KMS-11 (cell line): ENCODE measurements around the gene CAND1.

Experiments used
- H2AFZ ChIP-seq: fragments of 200-600 bp; sonication (generic); 2 replicates; pipeline ENCODE4 v1.6.1; 2016; ENCODE audit warnings: antibody characterized with exemption, mixed run types, low read depth
- H3K27ac ChIP-seq: fragments of 200-600 bp; sonication (generic); 2 replicates; pipeline ENCODE4 v1.6.1; 2016; ENCODE audit warnings: mild to moderate bottlenecking, mixed run types
- H3K27me3 ChIP-seq: fragments of 200-600 bp; sonication (generic); 2 replicates; pipeline ENCODE4 v1.6.1; 2017; ENCODE audit warnings: mild to moderate bottlenecking, low read depth, mixed run types, moderate library complexity; ENCODE audit not compliant: insufficient read depth
- H3K36me3 ChIP-seq: fragments of 200-600 bp; sonication (generic); 2 replicates; pipeline ENCODE4 v1.6.1; 2017; ENCODE audit warnings: mild to moderate bottlenecking, mixed run types; ENCODE audit not compliant: insufficient read depth
- H3K4me1 ChIP-seq: fragments of 200-600 bp; sonication (generic); 2 replicates; pipeline ENCODE4 v1.6.1; 2016; ENCODE audit warnings: mild to moderate bottlenecking, low read depth, mixed run types; ENCODE audit not compliant: poor library complexity, severe bottlenecking
- H3K4me2 ChIP-seq: fragments of 200-600 bp; sonication (generic); 2 replicates; pipeline ENCODE4 v1.7.0; 2016; ENCODE audit warnings: mild to moderate bottlenecking, mixed run types
- H3K4me3 ChIP-seq: fragments of 200-600 bp; sonication (generic); IDR thresholded peaks from 2 replicates; pipeline ENCODE4 v1.6.1; 2017; ENCODE audit warnings: low read depth, low read length, mixed read lengths; ENCODE audit not compliant: insufficient read depth
- H3K79me2 ChIP-seq: fragments of 200-600 bp; sonication (generic); 2 replicates; pipeline ENCODE4 v1.6.1; 2016; ENCODE audit warnings: low read depth, mixed run types; ENCODE audit not compliant: insufficient read depth
- H3K9ac ChIP-seq: fragments of 200-600 bp; sonication (generic); 2 replicates; pipeline ENCODE4 v1.6.1; 2016; ENCODE audit warnings: mild to moderate bottlenecking, mixed run types
- H4K20me1 ChIP-seq: fragments of 200-600 bp; sonication (generic); 2 replicates; pipeline ENCODE4 v1.6.1; 2016; ENCODE audit warnings: mild to moderate bottlenecking, mixed run types; ENCODE audit not compliant: insufficient read depth
- TF ChIP-seq, protein P1 (sequence below): fragments of 200-600 bp; sonication (generic); conservative IDR thresholded peaks from 2 replicates; pipeline ENCODE4 v1.6.1; 2017; ENCODE audit warnings: low read depth, mild to moderate bottlenecking, antibody characterized with exemption, low read length, moderate library complexity, mixed read lengths

The CAND1 gene

DNA sequence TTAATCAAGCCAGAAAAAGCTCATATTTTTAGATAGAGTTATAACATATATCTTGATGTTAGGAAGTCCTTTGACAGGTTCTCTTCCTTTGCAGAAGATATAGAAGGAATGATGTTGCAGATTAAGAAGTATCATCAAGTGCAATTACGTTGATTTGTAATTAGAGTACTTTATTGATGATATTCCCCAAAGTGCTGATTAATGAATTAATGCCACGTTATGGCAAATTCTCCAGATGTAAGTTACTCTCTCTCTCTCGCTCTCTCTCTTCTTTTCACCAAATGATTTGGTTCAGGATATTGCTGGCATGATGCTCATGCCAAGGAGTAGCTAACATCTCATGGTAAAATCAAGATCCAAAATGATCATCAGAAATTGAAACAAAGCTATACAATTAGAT lies 18.1 kb upstream of the CAND1 start:
- TF ChIP-seq, protein P1, sequence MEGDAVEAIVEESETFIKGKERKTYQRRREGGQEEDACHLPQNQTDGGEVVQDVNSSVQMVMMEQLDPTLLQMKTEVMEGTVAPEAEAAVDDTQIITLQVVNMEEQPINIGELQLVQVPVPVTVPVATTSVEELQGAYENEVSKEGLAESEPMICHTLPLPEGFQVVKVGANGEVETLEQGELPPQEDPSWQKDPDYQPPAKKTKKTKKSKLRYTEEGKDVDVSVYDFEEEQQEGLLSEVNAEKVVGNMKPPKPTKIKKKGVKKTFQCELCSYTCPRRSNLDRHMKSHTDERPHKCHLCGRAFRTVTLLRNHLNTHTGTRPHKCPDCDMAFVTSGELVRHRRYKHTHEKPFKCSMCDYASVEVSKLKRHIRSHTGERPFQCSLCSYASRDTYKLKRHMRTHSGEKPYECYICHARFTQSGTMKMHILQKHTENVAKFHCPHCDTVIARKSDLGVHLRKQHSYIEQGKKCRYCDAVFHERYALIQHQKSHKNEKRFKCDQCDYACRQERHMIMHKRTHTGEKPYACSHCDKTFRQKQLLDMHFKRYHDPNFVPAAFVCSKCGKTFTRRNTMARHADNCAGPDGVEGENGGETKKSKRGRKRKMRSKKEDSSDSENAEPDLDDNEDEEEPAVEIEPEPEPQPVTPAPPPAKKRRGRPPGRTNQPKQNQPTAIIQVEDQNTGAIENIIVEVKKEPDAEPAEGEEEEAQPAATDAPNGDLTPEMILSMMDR: no peak
- Histone ChIP-seq H4K20me1 (no peaks in the 10 kb centered on the region), H3K27ac (no peak overlapping the region), H2AFZ (no peak overlapping the region), H3K36me3 (no peaks in the 10 kb centered on the region), H3K79me2 (no peaks in the 10 kb centered on the region), H3K4me2 (no peak overlapping the region), H3K9ac (no peak overlapping the region), H3K27me3 (no peaks in the 10 kb centered on the region), H3K4me3 (no peak overlapping the region), H3K4me1 (no peaks in the 10 kb centered on the region)

DNA sequence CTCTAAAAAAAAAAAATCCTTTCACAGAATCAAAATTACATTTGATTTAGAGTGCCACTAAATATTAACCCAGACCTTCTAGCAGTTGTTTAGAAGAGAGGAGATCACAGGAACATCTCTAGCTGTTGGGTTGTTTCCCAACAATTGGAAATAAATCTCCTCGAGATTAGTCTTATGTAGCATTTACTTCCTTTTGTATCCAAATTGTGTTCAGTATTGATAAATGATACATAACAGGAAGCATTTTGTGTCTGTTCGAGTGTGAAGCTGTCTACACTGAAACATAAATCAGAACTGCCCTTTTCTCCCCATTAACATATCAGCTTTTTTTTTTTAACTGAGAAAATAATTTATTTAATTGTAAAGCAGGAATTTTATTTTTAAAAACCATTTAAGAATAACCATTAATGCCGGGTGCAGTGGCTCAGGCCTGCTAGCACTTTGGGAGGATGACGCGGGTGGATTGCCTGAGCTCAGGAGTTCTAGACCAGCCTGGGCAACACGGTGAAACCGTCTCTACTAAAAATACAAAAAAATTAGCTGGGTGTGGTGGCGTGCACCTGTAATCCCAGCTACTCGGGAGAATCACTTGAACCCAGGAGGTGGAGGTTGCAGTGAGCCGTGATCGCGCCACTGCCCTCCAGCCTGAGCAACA lies 14.7 kb upstream of the CAND1 start:
- Histone ChIP-seq H3K4me1 (no peaks in the 10 kb centered on the region), H2AFZ (no peak overlapping the region), H4K20me1 (no peaks in the 10 kb centered on the region), H3K36me3 (no peaks in the 10 kb centered on the region), H3K4me2 (no peak overlapping the region), H3K9ac (no peak overlapping the region), H3K27me3 (no peaks in the 10 kb centered on the region), H3K4me3 (no peak overlapping the region), H3K79me2 (no peaks in the 10 kb centered on the region), H3K27ac (no peak overlapping the region)
- TF ChIP-seq, protein P1: no peak

DNA sequence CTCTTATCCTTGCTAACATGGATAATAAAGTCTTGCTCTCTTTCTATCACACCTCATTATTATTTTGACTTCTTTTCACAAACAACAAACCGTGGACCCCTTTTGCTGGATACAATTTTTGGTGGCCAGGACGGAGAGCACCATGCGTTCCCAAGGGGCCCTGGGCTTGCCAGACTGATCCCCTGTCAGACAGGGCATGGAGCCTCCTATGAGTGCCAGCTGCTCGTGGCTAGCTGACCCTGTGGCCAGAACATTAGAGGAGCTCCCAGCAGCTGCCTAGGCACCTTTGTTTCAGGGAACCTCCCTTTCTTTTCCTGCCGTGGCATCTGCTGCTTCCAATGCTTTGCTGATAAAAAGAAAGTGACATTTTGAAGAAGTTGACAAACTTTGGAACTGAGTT lies 12.5 kb upstream of the CAND1 start:
- Histone ChIP-seq H3K4me2 (no peak overlapping the region), H2AFZ (no peak overlapping the region), H3K9ac (no peak overlapping the region), H3K4me1 (no peaks in the 10 kb centered on the region), H3K27ac (no peak overlapping the region), H4K20me1 (no peaks in the 10 kb centered on the region), H3K4me3 (no peak overlapping the region), H3K36me3 (no peaks in the 10 kb centered on the region), H3K79me2 (no peaks in the 10 kb centered on the region), H3K27me3 (no peaks in the 10 kb centered on the region)
- TF ChIP-seq, protein P1: no peak

DNA sequence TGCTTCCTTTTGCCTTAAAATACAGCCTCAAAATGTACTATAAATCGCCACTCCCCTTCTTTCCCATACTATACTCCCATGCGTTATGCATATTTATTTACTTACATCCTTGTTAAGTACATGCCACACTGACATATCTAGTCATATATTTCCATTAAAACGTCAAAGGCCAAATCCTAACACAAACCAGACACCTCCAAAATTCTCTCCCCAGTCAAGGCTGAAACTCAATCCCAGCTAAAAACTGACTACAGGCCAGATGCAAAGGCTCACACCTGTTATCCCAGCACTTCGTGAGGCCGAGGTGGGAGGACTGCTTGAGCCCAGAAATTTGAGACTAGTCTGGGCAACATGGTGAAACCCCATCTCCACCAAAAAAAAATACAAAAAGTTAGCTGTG lies 5.7 kb upstream of the CAND1 start:
- Histone ChIP-seq H3K27me3 (no peaks in the 10 kb centered on the region), H4K20me1 (no peaks in the 10 kb centered on the region), H3K36me3 (no peaks in the 10 kb centered on the region), H3K79me2 (no peaks in the 10 kb centered on the region), H3K4me1 (peaks cover 8% of the 10 kb centered on the region), H2AFZ (no peak overlapping the region), H3K4me3 (no peak overlapping the region), H3K27ac (no peak overlapping the region), H3K9ac (no peak overlapping the region), H3K4me2 (no peak overlapping the region)
- TF ChIP-seq, protein P1: no peak
